PC-3 (cell line): ENCODE measurements around the gene SLC35F1. TPM values are rescaled to one million over a fixed set of nuclear protein-coding genes. Genes with fewer than 3 reads are reported as not detected.

Experiments used
- ATAC-seq: fragments of 200-7000 bp; cut with Tn5 transposase; 2 replicates; pipeline ENCODE4 v1.9.1; 2020; ENCODE audit warnings: mild to moderate bottlenecking, moderate library complexity
- BruUV-seq: library from RNA; stranded (reverse); fragments of 400-500 nt; replicated peaks from 2 replicates; lab custom pipeline; 2021; lab: Mats Ljungman, UMichigan
- CTCF ChIA-PET: fragments of 300-600 bp; sonication (Branson Sonifier 250); formaldehyde crosslinking; loops from one replicate; lab custom pipeline; 2022; ENCODE audit warnings: antibody characterized with exemption; lab: Charles Lee
- POLR2A ChIA-PET: fragments of 300-600 bp; sonication (Branson Sonifier 250); formaldehyde crosslinking; loops from one replicate; lab custom pipeline; 2022; ENCODE audit warnings: antibody characterized with exemption; ENCODE audit not compliant: unreplicated experiment; lab: Charles Lee
- DNase-seq: peaks from one replicate; pipeline ENCODE4 v3.0.0-alpha.2; 2015
- H2AFZ ChIP-seq: fragments of 300-600 bp; sonication (generic); 2 replicates; pipeline ENCODE4 v1.6.0; 2016; ENCODE audit warnings: antibody characterized with exemption, low read length
- H3F3A ChIP-seq: fragments of 300-600 bp; sonication (generic); one replicate; pipeline ENCODE4 v1.6.0; 2017; ENCODE audit warnings: antibody characterized with exemption, low read length, control low read depth, mild to moderate bottlenecking; ENCODE audit not compliant: unreplicated experiment
- H3K27ac ChIP-seq: fragments of 300-600 bp; sonication (generic); 2 replicates; pipeline ENCODE4 v1.5.1; 2016; ENCODE audit warnings: mild to moderate bottlenecking, low read length
- H3K27me3 ChIP-seq: fragments of 300-600 bp; sonication (generic); 2 replicates; pipeline ENCODE4 v1.6.1; 2016; ENCODE audit warnings: low read length, mixed read lengths
- H3K36me3 ChIP-seq: fragments of 300-600 bp; sonication (generic); 2 replicates; pipeline ENCODE4 v1.6.1; 2016; ENCODE audit warnings: low read depth, mixed run types, low read length, mixed read lengths
- H3K4me1 ChIP-seq: fragments of 300-600 bp; sonication (generic); 2 replicates; pipeline ENCODE4 v1.5.1; 2016; ENCODE audit warnings: low read length; ENCODE audit not compliant: insufficient read depth
- H3K4me2 ChIP-seq: fragments of 300-600 bp; sonication (generic); 2 replicates; pipeline ENCODE4 v1.6.0; 2016; ENCODE audit warnings: low read length
- H3K4me3 ChIP-seq: fragments of 300-600 bp; sonication (generic); 2 replicates; pipeline ENCODE4 v1.5.1; 2016; ENCODE audit warnings: mild to moderate bottlenecking, low read length, mixed read lengths
- H3K79me2 ChIP-seq: fragments of 300-600 bp; sonication (generic); 2 replicates; pipeline ENCODE4 v1.6.1; 2017; ENCODE audit warnings: low read length, mixed read lengths
- H3K9ac ChIP-seq: fragments of 300-600 bp; sonication (generic); 2 replicates; pipeline ENCODE4 v1.6.0; 2016; ENCODE audit warnings: mild to moderate bottlenecking, low read length
- H3K9me2 ChIP-seq: fragments of 300-600 bp; sonication (generic); replicated peaks from 2 replicates; pipeline ENCODE4 v1.6.1; 2016; ENCODE audit warnings: mixed run types, low read length, mixed read lengths
- H3K9me3 ChIP-seq: fragments of 300-600 bp; sonication (generic); 2 replicates; pipeline ENCODE4 v1.6.1; 2016; ENCODE audit warnings: low read length, mixed read lengths
- H4K20me1 ChIP-seq: fragments of 300-600 bp; sonication (generic); 2 replicates; pipeline ENCODE4 v1.6.1; 2016; ENCODE audit warnings: low read length, mixed read lengths
- EZH2 ChIP-seq: fragments of 300-600 bp; sonication (generic); IDR thresholded peaks from one replicate; pipeline ENCODE4 v1.6.1; 2017; ENCODE audit warnings: antibody characterized with exemption, mild to moderate bottlenecking, low read length; ENCODE audit not compliant: unreplicated experiment
- EZH2phosphoT487 ChIP-seq: fragments of 300-600 bp; sonication (generic); IDR thresholded peaks from 2 replicates; pipeline ENCODE4 v1.6.1; 2018; ENCODE audit warnings: mild to moderate bottlenecking, antibody characterized with exemption, low read length, borderline replicate concordance
- intact Hi-C: fragments of 100-400 bp; cut with micrococcal nuclease; formaldehyde crosslinking; loops from 2 replicates; pipeline ENCODE4 v1.9.0; 2023
- total RNA-seq: library from RNA; depleted of rRNA; stranded (reverse); fragments of >200 nt; gene quantifications from 2 replicates; pipeline ENCODE4 v1.2.3, GENCODE V29; 2014
- TF ChIP-seq, protein P1 (sequence below): fragments of 300-600 bp; sonication (generic); conservative IDR thresholded peaks from 2 replicates; pipeline ENCODE4 v1.5.1; 2017; ENCODE audit warnings: antibody characterized with exemption, low read depth, mild to moderate bottlenecking, low read length

Gene SLC35F1
- total RNA-seq, 1 experiment from 2014 or later = not detected

DNA sequence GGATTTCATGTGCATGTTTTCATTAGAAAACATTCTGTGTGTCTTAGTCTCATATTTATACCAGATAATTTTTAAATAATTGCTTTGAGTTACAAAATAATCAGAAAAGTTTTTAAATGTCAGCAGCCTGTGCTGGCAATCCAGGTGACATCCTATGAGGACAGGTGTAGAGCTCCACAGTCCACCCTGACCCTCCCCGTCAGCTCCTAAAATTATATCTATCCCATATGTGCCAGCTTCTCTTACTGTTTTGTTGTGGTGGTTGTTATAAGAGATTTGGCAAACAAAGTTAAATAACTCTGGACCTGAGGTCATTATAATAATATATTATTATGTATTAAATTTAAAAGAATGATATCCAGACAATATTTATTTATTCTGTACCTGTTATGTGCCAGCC is 387.8 kb downstream of the SLC35F1 start:
- Histone ChIP-seq H3K9me3 (no peaks in the 10 kb centered on the region), H3F3A (no peaks in the 10 kb centered on the region), H3K4me1 (no peaks in the 10 kb centered on the region), H3K36me3 (no peaks in the 10 kb centered on the region), H3K4me2 (no peak overlapping the region), H3K27me3 (no peaks in the 10 kb centered on the region), H3K9ac (no peak overlapping the region), H3K9me2 (no peaks in the 10 kb centered on the region), H3K27ac (no peak overlapping the region), H3K4me3 (no peak overlapping the region), H4K20me1 (no peaks in the 10 kb centered on the region), H2AFZ (no peak overlapping the region), H3K79me2 (no peaks in the 10 kb centered on the region)
- no peak for ATAC-seq
- ChIA-PET CTCF (no interaction called here), POLR2A (no interaction called here)
- TF ChIP-seq, protein P1, sequence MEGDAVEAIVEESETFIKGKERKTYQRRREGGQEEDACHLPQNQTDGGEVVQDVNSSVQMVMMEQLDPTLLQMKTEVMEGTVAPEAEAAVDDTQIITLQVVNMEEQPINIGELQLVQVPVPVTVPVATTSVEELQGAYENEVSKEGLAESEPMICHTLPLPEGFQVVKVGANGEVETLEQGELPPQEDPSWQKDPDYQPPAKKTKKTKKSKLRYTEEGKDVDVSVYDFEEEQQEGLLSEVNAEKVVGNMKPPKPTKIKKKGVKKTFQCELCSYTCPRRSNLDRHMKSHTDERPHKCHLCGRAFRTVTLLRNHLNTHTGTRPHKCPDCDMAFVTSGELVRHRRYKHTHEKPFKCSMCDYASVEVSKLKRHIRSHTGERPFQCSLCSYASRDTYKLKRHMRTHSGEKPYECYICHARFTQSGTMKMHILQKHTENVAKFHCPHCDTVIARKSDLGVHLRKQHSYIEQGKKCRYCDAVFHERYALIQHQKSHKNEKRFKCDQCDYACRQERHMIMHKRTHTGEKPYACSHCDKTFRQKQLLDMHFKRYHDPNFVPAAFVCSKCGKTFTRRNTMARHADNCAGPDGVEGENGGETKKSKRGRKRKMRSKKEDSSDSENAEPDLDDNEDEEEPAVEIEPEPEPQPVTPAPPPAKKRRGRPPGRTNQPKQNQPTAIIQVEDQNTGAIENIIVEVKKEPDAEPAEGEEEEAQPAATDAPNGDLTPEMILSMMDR = no peak
- no peak for TF ChIP-seq EZH2
- no peak for TF ChIP-seq EZH2phosphoT487
- intact Hi-C loops = no loop called here
- DNase-seq = no peak
- no TSS peak for BruUV-seq

DNA sequence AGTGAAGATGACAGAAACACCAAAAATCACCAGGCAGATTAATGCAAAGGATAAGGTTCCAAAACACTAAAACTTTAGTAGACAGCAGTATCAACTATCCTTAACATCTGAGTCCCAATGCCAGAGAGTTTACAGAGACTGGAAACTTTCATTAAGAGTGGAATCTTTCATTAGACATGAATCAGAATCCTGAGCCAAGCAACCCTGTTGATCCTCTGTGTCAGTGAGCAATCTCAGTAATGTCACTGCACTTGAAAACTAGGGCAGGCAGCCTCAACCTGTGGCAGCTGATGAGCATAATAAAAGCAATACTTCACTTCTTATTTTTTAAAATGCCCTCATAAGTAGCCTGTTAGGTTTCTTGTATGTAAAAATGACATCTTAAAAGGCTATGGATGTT is 388.3 kb downstream of the SLC35F1 start:
- POLR2A ChIA-PET = no interaction called here
- H2AFZ ChIP-seq = no peak overlapping the region
- no peak overlapping the region for H3K27ac ChIP-seq
- H3K36me3 ChIP-seq = no peaks in the 10 kb centered on the region
- no peaks in the 10 kb centered on the region for H3F3A ChIP-seq
- H3K9ac ChIP-seq = no peak overlapping the region
- ATAC-seq (no peak), DNase-seq (no peak)
- TF ChIP-seq, protein P1 = no peak
- CTCF ChIA-PET = no interaction called here
- H3K4me2 ChIP-seq = no peak overlapping the region
- H3K27me3 ChIP-seq = no peaks in the 10 kb centered on the region
- no TSS peak for BruUV-seq
- H3K4me1 ChIP-seq = no peaks in the 10 kb centered on the region
- no peaks in the 10 kb centered on the region for H3K9me2 ChIP-seq
- no peaks in the 10 kb centered on the region for H3K9me3 ChIP-seq
- intact Hi-C loops = no loop called here
- no peak overlapping the region for H3K4me3 ChIP-seq
- no peaks in the 10 kb centered on the region for H4K20me1 ChIP-seq
- H3K79me2 ChIP-seq = no peaks in the 10 kb centered on the region

DNA sequence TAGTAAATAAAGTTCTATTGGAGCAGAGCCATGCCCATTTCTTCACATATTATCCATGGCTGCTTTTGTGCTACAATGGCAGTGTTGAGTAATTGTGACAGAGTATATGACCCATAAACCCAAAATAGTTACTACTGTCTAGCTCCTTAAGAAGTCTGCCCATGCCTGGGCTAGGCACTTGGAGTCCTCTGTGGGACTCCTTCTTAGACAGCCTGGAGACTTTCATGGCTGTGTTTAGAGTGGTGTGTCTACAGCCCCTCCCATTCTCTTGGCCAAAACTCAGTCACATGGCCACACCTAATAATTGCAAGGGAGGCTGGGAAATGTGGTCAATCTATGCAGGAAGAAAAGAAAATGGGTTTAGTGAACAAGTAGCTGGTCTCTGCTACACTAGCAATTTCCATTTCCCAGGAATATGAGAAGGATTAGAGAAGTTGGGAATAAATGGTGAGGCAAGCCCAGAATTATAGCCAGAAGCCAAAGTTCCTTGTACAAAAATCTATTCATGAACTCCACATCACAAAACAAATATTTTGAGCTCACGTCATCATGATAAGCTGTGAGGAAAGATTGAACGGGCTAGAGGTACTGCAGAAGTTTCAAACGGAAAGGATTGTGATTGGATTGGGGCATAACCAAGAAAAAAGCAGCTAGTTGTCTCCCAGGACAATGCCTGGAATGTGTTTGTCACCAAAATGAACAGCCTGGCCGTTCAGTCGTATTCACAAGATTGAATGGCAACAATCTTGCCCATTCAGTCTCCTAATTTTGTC is 389.3 kb downstream of the SLC35F1 start:
- Histone ChIP-seq H3K4me2 (no peak overlapping the region), H3K9me3 (no peaks in the 10 kb centered on the region), H3F3A (no peaks in the 10 kb centered on the region), H3K4me1 (no peaks in the 10 kb centered on the region), H3K36me3 (no peaks in the 10 kb centered on the region), H2AFZ (no peak overlapping the region), H3K4me3 (no peak overlapping the region), H3K79me2 (no peaks in the 10 kb centered on the region), H3K27ac (no peak overlapping the region), H3K27me3 (no peaks in the 10 kb centered on the region), H3K9ac (no peak overlapping the region), H4K20me1 (no peaks in the 10 kb centered on the region), H3K9me2 (no peaks in the 10 kb centered on the region)
- intact Hi-C loops = no loop called here
- no peak for DNase-seq
- no peak for TF ChIP-seq EZH2
- no peak for TF ChIP-seq EZH2phosphoT487
- TF ChIP-seq, protein P1 = no peak
- POLR2A ChIA-PET = no interaction called here
- BruUV-seq = no TSS peak
- no peak for ATAC-seq
- CTCF ChIA-PET = no interaction called here
